IPS-11a (cell line): ENCODE measurements around the gene NPLOC4.

ENCODE experiments used
- H3K4me3 ChIP-seq: one replicate; pipeline ENCODE4 v1.5.1; 2013; ENCODE audit warnings: low read depth, low read length, control low read depth

The NPLOC4 gene

GRCh38 chr17:81568416-81568815 is 68.5 kb downstream of the NPLOC4 start:
- no peak overlapping the region for H3K4me3 ChIP-seq

DNA sequence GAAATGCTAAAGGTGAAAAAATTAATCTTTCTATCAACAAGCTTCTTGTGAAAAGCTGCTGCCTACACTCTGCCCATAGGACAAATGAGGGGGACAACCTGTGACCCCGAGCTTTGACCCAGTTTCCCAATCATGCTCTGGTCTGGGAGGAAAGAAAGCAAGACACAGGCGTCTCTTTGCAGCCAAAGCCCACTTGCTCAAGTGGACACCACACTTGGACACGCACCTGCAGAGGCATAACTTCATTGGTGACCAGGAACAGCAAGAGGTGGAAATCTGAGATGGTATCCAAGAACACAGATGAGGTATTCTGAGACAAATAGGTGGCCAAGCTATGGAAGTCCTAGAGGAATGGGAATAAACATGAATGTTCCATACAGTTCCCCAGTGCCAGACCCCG is 69.7 kb downstream of the NPLOC4 start:
- no peak overlapping the region for H3K4me3 ChIP-seq

GRCh38 chr17:81566461-81567126 is 70.3 kb downstream of the NPLOC4 start:
- no peak overlapping the region for H3K4me3 ChIP-seq

- H3K4me3 ChIP-seq, result no peak overlapping the region
Observed at GRCh38 chr17:81565231-81565630, 71.7 kb downstream of the NPLOC4 start.

- H3K4me3 ChIP-seq, result no peak overlapping the region
Observed at GRCh38 chr17:81564778-81565177, 72.1 kb downstream of the NPLOC4 start.

GRCh38 chr17:81563861-81564586 is 72.9 kb downstream of the NPLOC4 start:
- H3K4me3 ChIP-seq, result no peak overlapping the region

DNA sequence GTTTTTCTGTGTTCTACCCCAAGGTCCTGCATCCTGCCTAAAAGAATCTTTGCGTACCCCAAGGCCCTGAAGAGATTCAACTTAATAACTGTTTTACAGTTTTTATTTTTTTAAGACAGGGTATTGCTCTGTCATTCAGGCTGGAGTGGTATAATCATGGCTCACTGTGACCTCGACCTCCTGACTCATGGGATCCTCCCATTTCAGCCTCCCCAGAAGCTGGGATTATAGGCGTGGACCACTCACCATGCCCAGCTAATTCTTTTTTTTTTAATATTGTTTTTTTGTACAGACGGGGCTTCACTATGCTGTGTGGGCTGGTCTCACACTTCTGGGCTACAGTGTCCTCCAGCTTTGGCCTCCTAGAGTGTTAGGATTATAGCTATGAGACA is 75.4 kb downstream of the NPLOC4 start:
- no peak overlapping the region for H3K4me3 ChIP-seq

DNA sequence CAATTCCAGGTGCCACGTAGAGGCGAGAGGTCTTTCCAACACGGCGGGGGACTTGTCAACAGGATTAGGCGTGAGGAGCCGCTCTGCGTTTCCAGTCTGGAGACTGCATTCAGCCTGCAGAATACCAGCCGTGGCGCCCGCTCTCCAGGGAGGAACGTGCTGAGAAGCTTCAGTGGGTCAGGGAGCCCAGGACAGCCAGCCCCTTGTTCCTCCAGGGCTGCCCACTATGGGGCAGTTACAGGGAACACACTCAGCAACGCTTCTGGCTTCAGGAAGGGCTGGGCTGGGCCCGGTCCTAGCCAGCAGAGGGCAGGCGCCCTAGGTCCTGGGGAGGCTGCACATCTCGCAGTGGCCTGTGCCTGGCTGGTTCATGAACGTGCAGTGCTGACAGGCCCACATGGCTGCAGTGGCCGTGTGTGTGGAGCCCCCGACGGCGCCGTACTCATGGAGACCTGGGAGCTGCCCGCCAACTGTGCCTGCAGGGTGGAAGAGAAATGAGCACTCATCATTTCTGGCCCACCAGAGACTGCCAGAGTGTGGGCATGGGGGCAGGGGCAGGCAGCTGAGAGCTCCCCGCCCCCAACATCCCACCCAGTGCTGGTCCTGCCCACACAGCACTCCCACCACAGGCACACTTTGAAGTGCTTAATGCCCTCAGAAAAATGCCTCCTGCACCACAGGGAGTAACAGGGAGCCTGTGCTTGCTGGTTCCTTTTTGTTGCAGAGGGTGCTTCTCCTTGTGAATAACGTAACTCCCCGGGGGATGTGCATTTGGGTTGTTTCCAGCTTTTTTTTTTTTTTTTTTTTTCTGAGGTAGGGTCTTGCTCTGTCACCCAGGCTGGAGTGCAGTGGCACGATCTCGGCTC is 77.7 kb downstream of the NPLOC4 start:
- H3K4me3 ChIP-seq, result no peak overlapping the region

GRCh38 chr17:81558115-81558468 is 78.8 kb downstream of the NPLOC4 start:
- no peak overlapping the region for H3K4me3 ChIP-seq

- no peak overlapping the region for H3K4me3 ChIP-seq
Observed at GRCh38 chr17:81557276-81558114, 79.4 kb downstream of the NPLOC4 start.

DNA sequence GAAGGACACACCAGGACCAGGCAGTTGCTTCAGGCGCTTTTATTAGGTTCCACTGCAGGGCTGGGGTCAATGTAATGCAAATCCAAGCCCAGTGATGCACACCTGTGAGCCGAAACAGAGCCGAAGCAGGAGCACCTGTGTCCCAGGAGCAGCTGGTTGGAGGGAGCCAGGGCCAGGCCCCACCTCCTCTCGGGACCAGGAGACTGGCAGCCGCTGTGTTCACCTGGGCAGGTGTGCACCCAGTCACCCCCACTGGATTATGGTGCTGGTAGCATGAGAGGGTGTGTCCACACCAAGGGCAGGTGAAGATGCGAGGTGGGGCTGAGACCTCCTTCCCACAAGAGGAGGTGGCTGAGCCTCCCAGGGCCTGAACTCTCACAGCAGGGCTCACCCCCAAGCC is 80.0 kb downstream of the NPLOC4 start:
- H3K4me3 ChIP-seq, result no peak overlapping the region

DNA sequence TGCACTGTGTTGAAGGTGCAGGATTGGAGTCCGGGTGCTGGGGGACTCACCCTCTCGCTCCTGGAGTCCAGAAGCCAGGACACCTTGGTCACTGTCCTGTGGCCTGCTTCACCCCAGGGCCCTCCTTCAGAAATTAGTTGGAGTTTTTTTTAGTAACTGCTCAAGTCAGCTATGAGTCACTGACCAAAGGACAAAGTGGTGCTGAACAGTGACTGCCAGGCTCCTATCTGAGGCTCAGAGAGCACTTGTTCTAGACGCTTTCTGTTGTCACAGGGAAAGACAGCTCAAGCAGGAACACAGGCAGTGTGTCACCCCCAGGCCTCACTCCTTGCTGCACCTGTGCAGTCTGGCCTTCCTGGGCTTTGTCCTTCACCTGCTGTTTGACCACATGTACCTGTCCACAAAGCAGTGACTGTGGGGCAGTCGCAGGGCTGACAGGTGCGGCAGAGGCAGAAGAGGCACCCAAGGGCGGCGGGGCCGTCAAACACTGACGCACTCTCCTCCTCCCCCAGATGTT is 80.7 kb downstream of the NPLOC4 start:
- no peak overlapping the region for H3K4me3 ChIP-seq

GRCh38 chr17:81553616-81554181 is 83.2 kb downstream of the NPLOC4 start:
- peak overlapping the region; percentile 81 for H3K4me3 ChIP-seq

DNA sequence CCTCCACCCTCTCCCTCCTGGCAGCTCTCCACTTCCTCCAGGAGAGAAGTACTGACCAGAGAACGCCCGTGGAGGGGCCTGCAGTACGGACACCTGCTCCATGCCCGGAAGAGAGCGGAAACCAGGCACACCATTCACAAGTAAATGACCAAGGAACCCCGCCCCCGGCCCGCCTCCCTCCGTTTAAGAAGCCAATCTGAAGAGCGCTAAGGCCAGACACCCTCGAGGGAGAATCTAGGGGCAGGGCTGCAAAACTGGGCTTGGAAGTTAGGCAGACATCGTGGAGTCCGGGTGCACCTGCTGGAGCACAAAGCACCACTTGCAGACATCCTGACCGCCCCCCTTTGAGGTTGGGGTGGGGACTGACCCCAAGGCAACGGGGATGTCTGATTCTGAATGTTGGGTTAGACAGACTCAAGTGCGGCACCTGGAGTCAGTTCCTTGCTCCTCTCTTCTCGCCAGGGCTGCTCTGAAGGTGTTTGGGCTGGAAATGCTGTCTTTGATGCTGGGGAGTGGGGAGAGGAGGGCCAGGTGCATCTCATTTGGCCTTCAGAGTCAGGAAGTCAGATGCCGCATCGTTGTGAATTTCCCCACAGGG is 83.8 kb downstream of the NPLOC4 start:
- H3K4me3 ChIP-seq, result peak overlapping the region; percentile 81

GRCh38 chr17:81552244-81553017 is 84.5 kb downstream of the NPLOC4 start, which contains the start of gene FAAP100:
TSS of gene FAAP100 (minus strand) at chr17:81552353. CDS start at chr17:81552330, 23 bp downstream.
- peak within 1 kb of the TSS; percentile 81 for H3K4me3 ChIP-seq

- peak overlapping the region; percentile 81 for H3K4me3 ChIP-seq
Observed at GRCh38 chr17:81551458-81552243, 85.3 kb downstream of the NPLOC4 start.

DNA sequence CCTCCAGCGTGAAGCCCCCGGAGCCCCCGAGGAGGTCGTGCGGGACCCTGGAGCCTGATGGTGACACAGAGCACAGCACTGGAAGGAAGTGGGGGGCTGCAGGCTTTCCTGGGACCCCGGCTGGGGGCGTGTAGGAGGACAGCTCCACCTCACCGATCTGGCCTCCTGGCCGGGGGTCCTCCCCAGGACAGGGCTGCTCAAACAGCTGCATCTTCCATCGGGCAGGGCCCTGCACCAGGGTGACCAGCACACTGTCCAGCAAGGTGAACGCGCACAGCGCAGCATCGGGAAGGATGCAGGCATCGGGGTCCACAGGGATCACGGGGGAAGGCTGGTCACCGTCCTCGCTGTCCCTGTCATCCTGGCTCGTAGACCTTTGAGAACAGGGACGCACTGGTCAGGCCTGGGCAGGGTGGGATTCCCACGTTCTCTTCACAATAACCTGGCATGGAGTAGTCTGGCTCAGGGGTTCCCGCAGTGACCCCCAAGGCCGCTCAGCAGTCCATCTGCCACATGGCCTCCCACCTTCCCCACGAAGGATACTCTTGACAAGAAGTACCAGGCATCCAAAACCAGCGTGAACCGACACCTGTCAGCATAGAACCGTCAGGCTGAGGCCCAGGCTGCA is 86.0 kb downstream of the NPLOC4 start:
- peak overlapping the region; percentile 81 for H3K4me3 ChIP-seq

GRCh38 chr17:81550285-81550684 is 86.6 kb downstream of the NPLOC4 start:
- no peak overlapping the region for H3K4me3 ChIP-seq
